NT2/D1 (cell line): ENCODE measurements around the gene CCDC107.

ENCODE experiments used
- DNase-seq: peaks from one replicate; pipeline ENCODE4 v3.0.0-alpha.2; 2011; ENCODE audit warnings: low read depth, low spot score
- H3K27me3 ChIP-seq: 2 replicates; pipeline ENCODE4 v1.6.0; 2011; ENCODE audit warnings: mild to moderate bottlenecking; ENCODE audit not compliant: insufficient read length, insufficient read depth
- H3K36me3 ChIP-seq: 2 replicates; pipeline ENCODE4 v1.6.1; 2011; ENCODE audit warnings: mild to moderate bottlenecking, low read length, mixed read lengths; ENCODE audit not compliant: insufficient read depth, insufficient read length
- H3K4me1 ChIP-seq: 2 replicates; pipeline ENCODE4 v1.5.1; 2011; ENCODE audit not compliant: insufficient read depth, insufficient read length
- H3K4me3 ChIP-seq: 2 replicates; pipeline ENCODE4 v1.5.1; 2011; ENCODE audit warnings: low read depth; ENCODE audit not compliant: insufficient read length
- H3K9ac ChIP-seq: 2 replicates; pipeline ENCODE4 v1.6.0; 2011; ENCODE audit warnings: low read depth; ENCODE audit not compliant: insufficient read length
- H3K9me3 ChIP-seq: 2 replicates; pipeline ENCODE4 v1.5.1; 2011; ENCODE audit warnings: mild to moderate bottlenecking, low read length; ENCODE audit not compliant: insufficient read depth
- SUZ12 ChIP-seq: IDR thresholded peaks from 2 replicates; pipeline ENCODE4 v1.6.1; 2011; ENCODE audit not compliant: insufficient read length, insufficient read depth; ENCODE audit errors: extremely low read depth
- YY1 ChIP-seq: IDR thresholded peaks from 2 replicates; pipeline ENCODE4 v1.6.1; 2011; ENCODE audit not compliant: insufficient read length, insufficient read depth
- ZNF274 ChIP-seq: IDR thresholded peaks from 2 replicates; pipeline ENCODE4 v1.6.1; 2011; ENCODE audit warnings: mild to moderate bottlenecking, low read depth, low read length

Gene CCDC107

GRCh38 chr9:35673132-35674024, 15.3 kb downstream of the CCDC107 start, which contains the start of gene CA9:
TSS of gene CA9 (plus strand) at chr9:35673928. CDS start at chr9:35673960, 32 bp downstream.
- Histone ChIP-seq H3K9ac (no peak within 1 kb of the TSS), H3K9me3 (no peaks in the 10 kb centered on the region), H3K27me3 (peaks cover 15% of the 10 kb centered on the region), H3K4me3 (no peak within 1 kb of the TSS), H3K4me1 (peaks cover 9% of the 10 kb centered on the region), H3K36me3 (no peaks in the 10 kb centered on the region)
- DNase-seq = no peak
- TF ChIP-seq SUZ12 = no peak
- no peak for TF ChIP-seq ZNF274
- no peak for TF ChIP-seq YY1

- H3K4me3 ChIP-seq = no peak overlapping the region
Measured at GRCh38 chr9:35674025-35674361, 15.9 kb downstream of the CCDC107 start.

GRCh38 chr9:35675204-35675603, 17.1 kb downstream of the CCDC107 start:
- Histone ChIP-seq H3K4me3 (peak overlapping the region; percentile 55), H3K9me3 (no peaks in the 10 kb centered on the region), H3K27me3 (peaks cover 15% of the 10 kb centered on the region), H3K36me3 (no peaks in the 10 kb centered on the region), H3K4me1 (peaks cover 12% of the 10 kb centered on the region), H3K9ac (peak overlapping the region; percentile 75)
- TF ChIP-seq ZNF274 (no peak), YY1 (no peak), SUZ12 (no peak)
- no peak for DNase-seq

More at GRCh38 chr9:35674025-35674361, 15.9 kb downstream of the CCDC107 start:
- Histone ChIP-seq H3K9ac (no peak overlapping the region), H3K9me3 (no peaks in the 10 kb centered on the region), H3K27me3 (peaks cover 15% of the 10 kb centered on the region), H3K36me3 (no peaks in the 10 kb centered on the region), H3K4me1 (peaks cover 9% of the 10 kb centered on the region)
- no peak for DNase-seq
- no peak for TF ChIP-seq YY1
- no peak for TF ChIP-seq SUZ12
- no peak for TF ChIP-seq ZNF274

GRCh38 chr9:35675732-35676392, 17.8 kb downstream of the CCDC107 start:
- Histone ChIP-seq H3K36me3 (no peaks in the 10 kb centered on the region), H3K9me3 (no peaks in the 10 kb centered on the region), H3K9ac (peak overlapping the region; percentile 84), H3K4me1 (peaks cover 12% of the 10 kb centered on the region), H3K4me3 (peak overlapping the region; percentile 55), H3K27me3 (peaks cover 15% of the 10 kb centered on the region)
- no peak for TF ChIP-seq YY1
- no peak for TF ChIP-seq SUZ12
- TF ChIP-seq ZNF274 = no peak
- DNase-seq = peak; percentile 76

- no peaks in the 10 kb centered on the region for H3K9me3 ChIP-seq
- no peak overlapping the region for H3K4me3 ChIP-seq
- H3K9ac ChIP-seq = no peak overlapping the region
- peaks cover 17% of the 10 kb centered on the region for H3K4me1 ChIP-seq
- no peak for DNase-seq
- peaks cover 7% of the 10 kb centered on the region for H3K27me3 ChIP-seq
- TF ChIP-seq ZNF274 (no peak), YY1 (no peak), SUZ12 (no peak)
- peaks cover 29% of the 10 kb centered on the region for H3K36me3 ChIP-seq
Measured at GRCh38 chr9:35679091-35679490, 21.0 kb downstream of the CCDC107 start.

- no peak for DNase-seq
- TF ChIP-seq SUZ12 (no peak), ZNF274 (no peak), YY1 (no peak)
Measured at GRCh38 chr9:35679766-35680330, 21.8 kb downstream of the CCDC107 start.

More at GRCh38 chr9:35679766-35680330, 21.8 kb downstream of the CCDC107 start:
- no peak overlapping the region for H3K4me3 ChIP-seq
- no peaks in the 10 kb centered on the region for H3K27me3 ChIP-seq
- peaks cover 36% of the 10 kb centered on the region for H3K36me3 ChIP-seq
- H3K9me3 ChIP-seq = no peaks in the 10 kb centered on the region
- peaks cover 18% of the 10 kb centered on the region for H3K4me1 ChIP-seq
- peak overlapping the region; percentile 24 for H3K9ac ChIP-seq
